Gastrocnemius medialis (tissue), 4 donors: ENCODE data around the gene SEH1L. TPM values are rescaled to one million over a fixed set of nuclear protein-coding genes. Genes with fewer than 3 reads are reported as not detected.

Experiments
- ATAC-seq, 2 donors: fragments of 150-250 bp; one replicate each; pipeline ENCODE4 v1.9.1; 2016
- DNase-seq, 2 donors: peaks; one replicate each; pipeline ENCODE4 v3.0.0-alpha.2; 2019
- H3K27ac ChIP-seq, 4 donors: fragments of 200-600 bp; sonication (generic); 1 replicate in 1 of 4; 2 replicates in 3 of 4; pipeline ENCODE4 v1.5.1; 2016 to 2018; ENCODE audit warnings: mild to moderate bottlenecking in 2 of 4, moderate library complexity in 1 of 4
- H3K27me3 ChIP-seq, 3 donors: fragments of 200-600 bp; sonication (generic) in 2 of 3; 1 replicate in 1 of 3; 2 replicates in 2 of 3; pipeline versions ENCODE4 v1.5.1 to v1.6.0; 2016 to 2019; ENCODE audit warnings: mild to moderate bottlenecking in 1 of 3, moderate library complexity in 1 of 3
- H3K36me3 ChIP-seq, 2 donors: fragments of 200-600 bp; sonication (generic) in 1 of 2; one replicate each; pipeline ENCODE4 v1.5.1; 2017 to 2018
- H3K4me1 ChIP-seq, 2 donors: fragments of 200-600 bp; sonication (generic) in 1 of 2; one replicate each; pipeline ENCODE4 v1.5.1; 2016 to 2017; ENCODE audit warnings: mild to moderate bottlenecking in 2 of 2
- H3K4me3 ChIP-seq, 4 donors: fragments of 200-600 bp; sonication (generic) in 3 of 4; 1 replicate in 1 of 4; 2 replicates in 3 of 4; pipeline ENCODE4 v1.5.1; 2016 to 2019; ENCODE audit warnings: mild to moderate bottlenecking in 2 of 4
- H3K9me3 ChIP-seq, 3 donors: fragments of 200-600 bp; sonication (generic) in 2 of 3; 1 replicate in 1 of 3; 2 replicates in 2 of 3; pipeline ENCODE4 v1.5.1; 2016 to 2019
- CTCF ChIP-seq, 5 experiments: fragments of 450-650 bp in 3 of 5; fragments of 200-600 bp in 2 of 5; sonication (generic) in 2 of 5; IDR thresholded peaks in 4 of 5; conservative IDR thresholded peaks in 1 of 5; 1 replicate in 4 of 5; 2 replicates in 1 of 5; pipeline ENCODE4 v1.5.1; 2016 to 2019; ENCODE audit warnings: antibody characterized with exemption in 5 of 5, mild to moderate bottlenecking in 3 of 5, moderate library complexity in 3 of 5
- POLR2A ChIP-seq, 2 donors: fragments of 450-650 bp; IDR thresholded peaks; one replicate each; pipeline ENCODE4 v1.6.1; 2017; ENCODE audit warnings: antibody characterized with exemption in 2 of 2, mild to moderate bottlenecking in 2 of 2, moderate library complexity in 2 of 2
- in situ Hi-C, 4 donors: fragments of 200-750 bp; cut with MboI; loops; one replicate each; pipeline versions ENCODE4 v1.15.0 to v1.8.0; 2017; ENCODE audit warnings: low sequenced_read_pairs in 4 of 4
- intact Hi-C: fragments of 100-400 bp; cut with DNase I; formaldehyde crosslinking; loops from one replicate; pipeline ENCODE4 v1.15.1; 2023; ENCODE audit warnings: low total_unique reads
- total RNA-seq, 4 donors: library from RNA; depleted of rRNA; stranded (reverse); fragments of >200 nt; gene quantifications; one replicate each; pipeline versions ENCODE4 v1.1.0 to v1.2.3, GENCODE V29; 2016

SEH1L gene
- total RNA-seq, 4 donors from 2014 or later, result 19.8 to 29.9 (median 28.2) TPM

GRCh38 chr18:12930908-12931307 is 16.9 kb upstream of the SEH1L start:
- ATAC-seq, result no peak
- H3K27ac ChIP-seq, result no peak overlapping the region
- H3K36me3 ChIP-seq, result no peaks in the 10 kb centered on the region
- DNase-seq, result no peak
- no peak for TF ChIP-seq POLR2A (IDR thresholded peaks at IDR 0.05)
- no peak for TF ChIP-seq CTCF (IDR thresholded peaks at IDR 0.05 in 4 of 5, conservative IDR thresholded peaks at IDR 0.05 in 1 of 5)
- intact Hi-C loops, result no loop called here
- no peaks in the 10 kb centered on the region for H3K27me3 ChIP-seq
- no peak overlapping the region for H3K4me3 ChIP-seq
- H3K4me1 ChIP-seq, result no peaks in the 10 kb centered on the region
- in situ Hi-C loops, result loop anchor here in 2 of 4 donors (25.0 kb wide), 1 partner anchor 544 kb away; the partner anchor contains the start of gene AFG3L2 (in 2 of the 2)
- no peaks in the 10 kb centered on the region for H3K9me3 ChIP-seq

GRCh38 chr18:12933327-12933726 is 14.5 kb upstream of the SEH1L start:
- in situ Hi-C loops, result loop anchor here in 2 of 4 donors (25.0 kb wide), 1 partner anchor 546 kb away; the partner anchor contains the start of gene AFG3L2 (in 2 of the 2)
- no peak for ATAC-seq
- intact Hi-C loops, result no loop called here
- Histone ChIP-seq H3K27ac (no peak overlapping the region), H3K4me1 (no peaks in the 10 kb centered on the region), H3K36me3 (no peaks in the 10 kb centered on the region), H3K4me3 (no peak overlapping the region), H3K27me3 (no peaks in the 10 kb centered on the region), H3K9me3 (no peaks in the 10 kb centered on the region)
- no peak for TF ChIP-seq CTCF (IDR thresholded peaks at IDR 0.05 in 4 of 5, conservative IDR thresholded peaks at IDR 0.05 in 1 of 5)
- TF ChIP-seq POLR2A (IDR thresholded peaks at IDR 0.05), result no peak
- DNase-seq, result no peak

- intact Hi-C loops (loop anchor here (1.0 kb wide), 1 partner anchor 207 kb away; no protein-coding TSS in a partner anchor), in situ Hi-C loops (loop anchor here (5.0 to 25.0 kb wide), 3 partner anchors 202 to 547 kb away; partner anchors contain the start of gene AFG3L2 (in 2 of the 4))
- Histone ChIP-seq H3K36me3 (no peaks in the 10 kb centered on the region), H3K9me3 (no peaks in the 10 kb centered on the region), H3K27ac (no peak overlapping the region), H3K4me3 (no peak overlapping the region), H3K27me3 (no peaks in the 10 kb centered on the region), H3K4me1 (no peaks in the 10 kb centered on the region)
- ATAC-seq (peak; percentile 87), DNase-seq (peak; percentile 51 to 65)
- no peak for TF ChIP-seq POLR2A (IDR thresholded peaks at IDR 0.05)
- TF ChIP-seq CTCF (IDR thresholded peaks at IDR 0.05 in 4 of 5, conservative IDR thresholded peaks at IDR 0.05 in 1 of 5), result peak; percentile 78 to 91 (median 85)
Observed at GRCh38 chr18:12934454-12935071, 13.2 kb upstream of the SEH1L start.

- no peaks in the 10 kb centered on the region for H3K36me3 ChIP-seq
- DNase-seq (no peak), ATAC-seq (no peak)
- no peak overlapping the region for H3K4me3 ChIP-seq
- no peaks in the 10 kb centered on the region for H3K4me1 ChIP-seq
- TF ChIP-seq CTCF (IDR thresholded peaks at IDR 0.05 in 4 of 5, conservative IDR thresholded peaks at IDR 0.05 in 1 of 5), result no peak
- TF ChIP-seq POLR2A (IDR thresholded peaks at IDR 0.05), result no peak
- no peaks in the 10 kb centered on the region for H3K9me3 ChIP-seq
- intact Hi-C loops (no loop called here), in situ Hi-C loops (loop anchor here (5.0 to 25.0 kb wide), 3 partner anchors 207 to 552 kb away; partner anchors contain the start of gene AFG3L2 (in 2 of the 4))
- no peaks in the 10 kb centered on the region for H3K27me3 ChIP-seq
- no peak overlapping the region for H3K27ac ChIP-seq
Observed at GRCh38 chr18:12939162-12939561, 8.6 kb upstream of the SEH1L start.
